GM21381 (cell line): Measurements from ENCODE around the gene FTL.
"Not testable (repeated sequence)": the region's sequence is repeated elsewhere in the genome, so short reads cannot be mapped to it uniquely, and the experiment has no call there.

Experiments used
- ATAC-seq: cut with Tn5 transposase; IDR thresholded peaks from one replicate; pipeline ENCODE4 v1.9.1; 2021; ENCODE audit warnings: mild to moderate bottlenecking, moderate library complexity; ENCODE audit not compliant: unreplicated experiment

The FTL gene

DNA sequence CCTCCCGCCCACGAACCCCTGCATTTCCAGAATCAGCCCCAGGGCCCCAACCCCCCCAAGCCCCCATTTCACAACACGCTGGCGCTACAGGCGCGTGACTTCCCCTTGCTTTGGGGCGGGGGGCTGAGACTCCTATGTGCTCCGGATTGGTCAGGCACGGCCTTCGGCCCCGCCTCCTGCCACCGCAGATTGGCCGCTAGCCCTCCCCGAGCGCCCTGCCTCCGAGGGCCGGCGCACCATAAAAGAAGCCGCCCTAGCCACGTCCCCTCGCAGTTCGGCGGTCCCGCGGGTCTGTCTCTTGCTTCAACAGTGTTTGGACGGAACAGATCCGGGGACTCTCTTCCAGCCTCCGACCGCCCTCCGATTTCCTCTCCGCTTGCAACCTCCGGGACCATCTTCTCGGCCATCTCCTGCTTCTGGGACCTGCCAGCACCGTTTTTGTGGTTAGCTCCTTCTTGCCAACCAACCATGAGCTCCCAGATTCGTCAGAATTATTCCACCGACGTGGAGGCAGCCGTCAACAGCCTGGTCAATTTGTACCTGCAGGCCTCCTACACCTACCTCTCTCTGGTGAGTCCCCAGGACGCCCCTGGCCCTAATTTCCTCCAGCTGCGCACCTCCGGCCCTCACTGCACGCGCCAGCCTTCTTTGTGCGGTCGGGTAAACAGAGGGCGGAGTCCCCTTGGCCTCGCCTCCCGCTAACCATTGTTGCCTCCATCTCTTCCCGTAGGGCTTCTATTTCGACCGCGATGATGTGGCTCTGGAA is at the start of gene FTL:
FTL (plus strand) TSS at position 270 of the 766 bp plus-strand sequence; CDS start at position 469, 199 bp downstream.
- peak; percentile 69 for ATAC-seq

DNA sequence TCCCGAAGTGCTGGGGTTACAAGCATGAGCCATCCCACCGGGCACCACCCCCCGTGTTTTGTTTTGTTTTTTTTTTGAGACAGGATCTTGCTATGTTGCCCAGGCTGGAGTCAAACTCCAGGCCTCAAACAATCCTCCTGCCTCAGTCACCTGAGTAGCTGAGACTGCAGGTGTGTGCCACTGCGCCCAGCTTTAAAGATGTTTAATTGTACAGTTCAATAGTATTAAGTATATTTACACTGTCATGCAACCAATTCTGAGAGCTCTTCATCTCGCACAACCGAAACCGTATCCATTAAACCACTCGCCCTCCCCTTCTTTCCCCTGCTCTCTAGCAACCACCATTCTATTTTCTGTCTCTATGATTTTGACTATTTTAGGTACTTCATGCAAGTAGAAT is 49.4 kb upstream of the FTL start:
- no peak for ATAC-seq

GRCh38 chr19:48918071-48918470 is 47.0 kb upstream of the FTL start:
- ATAC-seq: no peak

- no peak for ATAC-seq
Measured at GRCh38 chr19:48918801-48919247, 46.3 kb upstream of the FTL start.

GRCh38 chr19:48919271-48919670 is 45.8 kb upstream of the FTL start:
- ATAC-seq: not testable (repeated sequence)

DNA sequence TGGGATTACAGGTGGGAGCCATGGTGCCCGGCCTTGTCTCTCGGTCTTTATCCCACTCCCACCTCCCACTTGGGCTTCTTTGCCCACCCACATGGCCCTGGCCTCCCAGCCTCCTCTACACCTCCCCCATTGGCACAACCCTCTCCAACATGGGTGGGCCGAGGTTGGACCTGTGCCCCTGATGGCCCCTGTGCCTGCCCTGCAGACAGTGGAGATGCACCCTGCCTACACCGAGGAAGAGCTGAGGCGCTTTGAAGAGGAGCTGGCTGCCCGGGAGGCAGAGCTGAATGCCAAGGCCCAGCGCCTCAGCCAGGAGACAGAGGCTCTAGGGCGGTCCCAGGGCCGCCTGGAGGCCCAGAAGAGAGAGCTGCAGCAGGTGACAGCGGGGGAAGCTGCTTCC is 44.2 kb upstream of the FTL start:
- no peak for ATAC-seq

- no peak for ATAC-seq
Measured at GRCh38 chr19:48921721-48922500, 43.2 kb upstream of the FTL start.

- ATAC-seq: no peak
Measured at GRCh38 chr19:48922548-48923490, 42.3 kb upstream of the FTL start.

DNA sequence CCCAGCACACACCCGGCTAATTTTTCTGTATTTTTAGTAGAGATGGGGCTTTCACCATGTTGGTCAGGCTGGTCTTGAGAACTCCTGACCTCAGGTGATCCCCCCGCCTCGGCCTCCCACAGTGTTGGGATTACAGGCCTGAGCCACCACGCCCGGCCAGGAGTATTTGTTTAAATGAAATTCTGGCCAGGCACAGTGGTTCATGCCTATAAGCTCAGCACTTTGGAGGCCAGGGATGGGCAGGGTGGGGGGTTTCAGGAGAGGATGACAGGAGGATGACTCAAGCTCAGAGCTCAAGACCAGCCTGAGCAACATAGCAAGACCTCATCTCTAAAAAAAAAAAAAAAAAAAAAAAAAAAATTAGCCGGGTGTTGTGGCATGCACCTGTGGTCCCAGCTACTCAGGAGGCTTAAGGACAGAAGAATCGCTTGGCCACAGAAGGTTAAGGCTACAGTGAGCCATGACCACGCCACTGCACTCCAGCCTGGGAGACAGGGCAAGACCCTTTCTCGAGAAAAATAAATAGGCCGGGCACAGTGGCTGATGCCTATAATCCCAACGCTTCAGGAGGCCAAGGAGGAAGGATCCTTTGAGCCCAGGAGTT is 39.8 kb upstream of the FTL start:
- ATAC-seq: no peak

DNA sequence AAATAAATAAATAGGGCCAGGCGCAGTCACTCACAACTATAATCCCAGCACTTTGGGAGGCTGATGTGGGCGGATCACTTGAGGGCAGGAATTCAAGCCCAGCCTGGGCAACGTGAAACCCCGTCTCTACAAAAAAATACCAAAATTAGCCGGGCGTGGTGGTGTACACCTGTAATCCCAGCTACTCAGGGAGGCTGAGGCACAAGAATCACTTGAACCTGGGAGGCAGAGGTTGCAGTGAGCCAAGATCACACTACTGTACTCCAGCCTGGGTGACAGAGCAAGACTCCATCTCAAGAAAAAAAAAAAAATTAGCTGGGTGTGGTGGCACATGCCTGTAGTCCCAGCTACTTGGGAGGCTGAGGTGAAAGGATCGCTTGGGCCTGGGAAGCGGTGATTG is 39.2 kb upstream of the FTL start:
- not testable (repeated sequence) for ATAC-seq

DNA sequence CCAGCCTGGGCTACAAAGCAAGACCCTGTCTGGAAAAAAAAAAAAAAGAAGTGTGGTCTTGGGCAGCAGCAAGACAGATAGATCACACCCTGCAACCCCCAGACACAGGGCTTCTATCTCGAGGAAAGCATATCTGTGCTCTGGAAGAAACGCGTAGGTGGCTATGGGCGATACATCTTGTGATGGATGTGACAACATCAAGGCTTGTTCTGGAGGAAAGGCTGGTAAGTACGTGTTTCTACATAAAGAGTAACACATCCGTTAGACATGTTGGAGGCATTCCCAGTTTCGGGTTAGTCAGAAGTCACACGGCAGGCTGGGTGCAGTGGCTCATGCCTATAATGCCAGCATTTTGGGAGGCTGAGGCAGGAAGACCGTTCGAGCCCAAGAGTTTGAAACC is 38.2 kb upstream of the FTL start:
- ATAC-seq: no peak

- not testable (repeated sequence) for ATAC-seq
Measured at GRCh38 chr19:48927692-48928091, 37.4 kb upstream of the FTL start.

GRCh38 chr19:48928164-48929025 is 36.7 kb upstream of the FTL start:
- no peak for ATAC-seq

GRCh38 chr19:48933382-48933932 is 31.7 kb upstream of the FTL start, which contains the start of gene DHDH:
Gene DHDH, plus strand, starts transcription at chr19:48933699. Its CDS starts 23 bp downstream, at chr19:48933722.
- no peak for ATAC-seq

DNA sequence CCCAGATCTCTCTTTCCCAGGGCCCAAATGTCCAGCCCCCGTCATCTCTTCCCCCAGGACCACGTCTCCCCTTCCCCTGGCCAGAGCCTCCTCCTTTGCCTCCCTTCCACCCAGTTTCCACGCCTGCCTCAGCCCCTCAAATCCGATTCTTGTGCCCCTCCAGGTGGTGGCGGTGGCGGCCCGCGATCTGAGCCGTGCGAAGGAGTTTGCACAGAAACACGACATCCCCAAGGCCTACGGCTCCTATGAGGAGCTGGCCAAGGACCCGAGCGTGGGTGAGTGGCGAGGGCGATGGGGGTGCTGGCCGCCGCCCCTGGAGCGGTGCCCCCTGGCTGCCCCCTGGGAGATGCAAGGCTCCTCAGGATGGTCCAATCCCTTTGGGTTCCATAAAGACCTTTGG is 30.3 kb upstream of the FTL start:
- no peak for ATAC-seq

DNA sequence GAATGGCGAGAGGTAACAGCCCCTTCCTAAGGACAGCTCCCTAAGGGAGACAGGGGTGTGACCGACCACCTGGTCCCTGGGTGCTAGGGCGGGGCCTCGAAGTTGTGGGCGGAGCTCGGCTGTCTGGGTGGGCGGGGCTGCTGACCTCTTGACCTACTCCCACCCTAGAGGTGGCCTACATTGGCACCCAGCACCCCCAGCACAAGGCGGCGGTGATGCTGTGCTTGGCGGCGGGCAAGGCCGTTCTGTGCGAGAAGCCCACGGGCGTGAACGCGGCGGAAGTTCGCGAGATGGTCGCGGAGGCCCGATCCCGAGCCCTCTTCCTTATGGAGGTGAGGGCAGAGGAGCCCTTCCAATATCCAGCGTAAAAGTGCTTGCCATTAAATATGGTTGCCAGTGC is 29.2 kb upstream of the FTL start:
- ATAC-seq: no peak

DNA sequence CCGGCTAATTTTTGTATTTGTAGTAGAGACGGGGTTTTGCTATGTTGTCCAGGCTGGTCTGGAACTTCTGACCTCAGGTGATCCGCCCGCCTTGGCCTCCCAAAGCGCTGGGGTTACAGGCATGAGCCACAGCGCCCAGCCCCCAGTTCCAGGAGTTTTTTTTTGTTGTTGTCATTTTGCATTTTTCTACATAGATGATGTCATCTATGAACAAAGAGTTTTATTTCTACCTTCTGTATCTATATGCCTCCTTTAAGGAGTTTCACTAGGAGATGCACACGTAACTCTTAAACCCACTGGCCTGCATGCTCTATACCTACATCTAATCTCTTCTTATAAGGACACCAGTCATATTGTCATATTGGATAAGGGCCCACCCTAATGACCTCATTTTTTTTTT is 26.9 kb upstream of the FTL start:
- ATAC-seq: no peak

GRCh38 chr19:48940902-48941301 is 24.2 kb upstream of the FTL start:
- ATAC-seq: no peak

GRCh38 chr19:48943081-48943480 is 22.0 kb upstream of the FTL start:
- ATAC-seq: no peak
